GM20431 (cell line): Measurements from ENCODE around the gene ARMC3.
"Not testable (repeated sequence)": the region's sequence is repeated elsewhere in the genome, so short reads cannot be mapped to it uniquely, and the experiment has no call there.

Experiments
- in situ Hi-C: fragments of 300-500 bp; cut with MseI, MboI; formaldehyde crosslinking; loops from one replicate; pipeline ENCODE4 v1.15.0; 2020; ENCODE audit warnings: low sequenced_read_pairs; ENCODE audit not compliant: unreplicated experiment

Gene ARMC3, protein sequence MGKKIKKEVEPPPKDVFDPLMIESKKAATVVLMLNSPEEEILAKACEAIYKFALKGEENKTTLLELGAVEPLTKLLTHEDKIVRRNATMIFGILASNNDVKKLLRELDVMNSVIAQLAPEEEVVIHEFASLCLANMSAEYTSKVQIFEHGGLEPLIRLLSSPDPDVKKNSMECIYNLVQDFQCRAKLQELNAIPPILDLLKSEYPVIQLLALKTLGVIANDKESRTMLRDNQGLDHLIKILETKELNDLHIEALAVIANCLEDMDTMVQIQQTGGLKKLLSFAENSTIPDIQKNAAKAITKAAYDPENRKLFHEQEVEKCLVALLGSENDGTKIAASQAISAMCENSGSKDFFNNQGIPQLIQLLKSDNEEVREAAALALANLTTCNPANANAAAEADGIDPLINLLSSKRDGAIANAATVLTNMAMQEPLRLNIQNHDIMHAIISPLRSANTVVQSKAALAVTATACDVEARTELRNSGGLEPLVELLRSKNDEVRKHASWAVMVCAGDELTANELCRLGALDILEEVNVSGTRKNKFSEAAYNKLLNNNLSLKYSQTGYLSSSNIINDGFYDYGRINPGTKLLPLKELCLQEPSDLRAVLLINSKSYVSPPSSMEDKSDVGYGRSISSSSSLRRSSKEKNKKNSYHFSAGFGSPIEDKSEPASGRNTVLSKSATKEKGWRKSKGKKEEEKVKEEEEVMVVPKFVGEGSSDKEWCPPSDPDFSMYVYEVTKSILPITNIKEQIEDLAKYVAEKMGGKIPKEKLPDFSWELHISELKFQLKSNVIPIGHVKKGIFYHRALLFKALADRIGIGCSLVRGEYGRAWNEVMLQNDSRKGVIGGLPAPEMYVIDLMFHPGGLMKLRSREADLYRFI

DNA sequence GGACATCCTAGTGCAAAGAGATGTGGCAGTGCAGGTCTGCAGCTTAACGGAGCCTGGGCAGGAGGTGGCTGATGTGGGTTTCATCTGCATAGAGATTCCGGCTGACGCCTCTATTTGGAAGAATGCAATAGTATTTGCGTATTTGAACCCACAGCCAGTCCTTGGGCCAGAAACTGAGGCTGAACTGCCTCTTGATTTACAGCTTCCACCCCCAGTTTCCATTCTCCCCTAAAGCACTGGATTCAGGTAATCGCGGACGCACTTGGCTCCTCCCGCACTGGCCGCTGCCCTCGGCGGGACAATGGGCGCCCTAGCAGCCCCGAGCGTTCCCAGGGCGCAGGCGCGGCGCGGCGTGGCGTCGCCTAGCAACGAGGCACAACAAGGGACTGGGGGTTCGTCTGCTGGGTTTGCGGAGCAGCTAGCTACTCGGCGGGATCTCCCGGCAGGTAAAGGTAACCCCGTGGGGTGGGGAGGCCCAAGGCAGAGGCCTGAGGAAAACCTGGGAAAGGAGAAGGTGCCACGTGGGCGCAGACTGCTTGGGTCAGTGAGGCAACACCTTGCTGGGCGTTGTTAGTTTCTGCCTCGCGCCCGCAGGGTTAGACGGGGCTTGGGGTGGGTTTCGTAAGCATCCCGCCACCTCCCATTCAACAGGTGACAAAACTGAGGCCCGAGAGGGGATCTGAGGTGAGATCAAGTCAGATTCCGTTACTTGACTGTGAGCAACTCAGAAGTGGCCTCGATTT, at the start of gene ARMC3:
ARMC3 (plus strand) TSS at position 393 of the 743 bp plus-strand sequence. CDS start 3,944 bp downstream, outside the sequence.
- in situ Hi-C loops: no loop called here

DNA sequence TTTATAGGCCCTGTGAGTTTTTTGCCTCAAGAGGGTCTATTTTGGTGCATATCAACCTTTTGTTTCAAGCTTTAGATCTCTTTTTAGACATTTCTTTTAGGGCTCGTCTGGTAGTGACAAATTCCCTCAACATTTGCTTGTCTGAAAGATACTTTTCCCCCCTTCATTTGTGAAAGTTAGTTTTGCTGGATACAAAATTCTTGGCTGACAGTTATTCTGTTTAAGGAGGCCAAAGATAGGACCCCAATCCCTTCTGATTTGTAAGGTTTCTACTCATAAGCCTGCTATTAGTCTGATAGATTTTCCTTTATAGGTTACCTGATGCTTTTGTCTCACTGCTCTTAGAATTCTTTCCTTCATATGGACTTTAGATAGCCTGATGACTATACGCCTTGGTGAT, 36.1 kb upstream of the ARMC3 start:
- in situ Hi-C loops: no loop called here

DNA sequence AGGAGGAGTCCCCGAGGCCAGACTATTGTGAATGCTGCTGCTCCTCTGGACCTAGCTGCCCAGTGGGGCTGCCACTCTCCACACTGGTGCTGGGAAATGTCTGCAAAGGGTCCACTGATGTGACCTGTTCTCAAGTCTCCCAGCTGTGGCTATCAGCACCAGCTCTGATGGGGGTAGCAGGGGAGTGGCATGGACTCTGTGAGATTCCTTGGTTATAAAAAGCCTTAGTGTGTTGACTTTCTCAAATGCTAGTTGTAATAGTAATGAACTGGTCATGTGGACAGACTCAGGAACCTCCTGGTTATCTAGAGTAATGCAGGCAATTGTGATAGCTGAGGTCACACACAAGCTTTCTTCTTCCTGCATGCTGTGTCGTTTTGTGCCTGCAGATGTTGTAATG, 34.1 kb upstream of the ARMC3 start:
- in situ Hi-C loops: no loop called here

DNA sequence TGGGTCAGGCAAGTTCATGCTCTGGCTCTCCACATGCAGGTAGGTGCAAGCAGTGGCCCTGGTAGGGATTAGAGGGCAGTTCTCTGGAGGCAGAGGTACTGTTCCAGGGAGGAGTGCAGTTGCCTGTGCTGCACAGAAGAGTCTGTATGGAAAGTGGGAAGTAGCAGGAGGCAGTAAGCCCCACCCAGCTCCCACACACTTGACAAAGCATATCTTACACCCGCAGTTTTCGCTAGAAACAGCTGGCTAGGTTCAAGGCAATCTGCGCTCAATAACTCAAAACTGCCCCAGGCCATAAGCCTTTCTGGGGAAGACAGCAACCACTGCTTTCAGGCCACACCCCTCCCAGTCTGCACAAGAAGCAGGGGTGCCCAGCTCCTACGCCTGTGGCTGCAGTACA, 33.1 kb upstream of the ARMC3 start:
- in situ Hi-C loops: no loop called here

DNA sequence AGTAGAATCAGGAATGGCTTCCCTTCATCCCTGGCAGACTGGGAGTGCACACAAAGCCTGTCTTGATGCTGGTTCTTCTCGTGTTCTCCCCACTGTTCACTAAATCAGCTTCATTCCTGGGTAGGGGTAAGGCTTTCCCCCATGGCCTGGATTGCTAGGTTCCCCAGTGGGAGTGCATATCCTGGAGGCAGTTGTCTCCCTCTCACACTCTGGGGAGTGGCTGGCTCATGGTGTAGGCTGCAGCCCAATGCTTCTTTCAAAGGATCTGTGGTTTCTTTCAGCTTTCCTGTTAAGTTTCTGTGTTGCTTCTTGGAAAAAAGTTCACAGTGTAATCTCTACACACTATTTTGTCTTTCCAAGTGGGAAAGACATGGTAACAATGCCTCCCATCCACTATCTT, 32.6 kb upstream of the ARMC3 start:
- in situ Hi-C loops: no loop called here

DNA sequence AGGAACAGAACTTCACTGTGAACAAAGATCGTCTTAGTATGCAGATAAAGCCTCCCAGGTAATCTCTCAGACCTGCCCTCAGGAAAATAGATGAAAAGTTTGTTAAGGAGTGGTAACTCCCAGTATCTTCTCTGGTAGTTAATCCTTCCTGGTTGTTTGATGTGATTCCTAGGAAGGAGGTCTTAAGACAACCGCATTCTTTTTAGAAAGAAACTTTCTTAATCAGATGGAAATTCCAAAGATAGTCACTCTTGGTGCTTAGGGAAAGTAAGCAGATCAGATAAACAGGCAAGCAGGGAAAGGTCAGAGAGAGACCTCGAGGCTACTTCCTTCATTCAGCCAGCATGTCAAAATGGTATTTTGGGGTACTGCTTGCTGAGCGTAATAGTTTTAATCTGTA, 30.5 kb upstream of the ARMC3 start:
- in situ Hi-C loops: no loop called here

DNA sequence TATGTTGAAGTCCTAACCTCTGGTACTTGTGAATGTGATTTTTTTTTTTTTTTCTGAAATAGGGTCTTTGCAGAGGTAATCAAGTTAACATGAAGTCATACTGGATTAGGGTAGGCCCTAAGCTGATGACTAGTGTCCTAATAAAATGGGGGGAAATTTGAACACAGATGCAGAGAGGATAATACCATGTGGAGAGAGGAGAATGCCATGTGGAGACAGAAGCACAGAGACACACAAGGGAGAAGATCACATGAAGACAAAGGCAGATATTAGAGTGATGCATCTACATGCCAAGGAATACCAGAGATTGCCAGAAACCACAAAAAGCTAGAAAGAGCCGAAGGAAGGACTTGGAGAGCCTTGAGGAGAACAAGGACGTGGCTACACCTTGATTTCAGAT, 28.5 kb upstream of the ARMC3 start:
- in situ Hi-C loops: no loop called here

DNA sequence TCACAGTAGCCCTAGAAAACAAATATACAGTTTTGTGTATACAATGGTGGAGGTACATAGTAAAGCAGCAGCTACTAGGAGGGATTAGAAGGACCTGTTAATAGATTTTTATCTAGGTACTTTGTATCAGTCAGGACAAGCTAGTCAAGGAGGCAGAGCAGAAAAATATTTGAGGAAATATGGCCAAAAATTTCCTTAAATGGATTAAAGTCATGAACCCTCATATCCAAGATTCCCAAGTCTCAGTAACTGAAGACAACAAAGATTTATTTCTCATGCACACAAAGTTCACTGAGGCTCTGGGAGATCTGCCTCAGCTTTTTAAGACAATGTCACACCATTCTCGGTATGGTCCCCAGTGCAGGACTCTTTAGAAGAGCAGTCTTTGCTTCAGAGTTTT, 28.1 kb upstream of the ARMC3 start:
- in situ Hi-C loops: no loop called here

DNA sequence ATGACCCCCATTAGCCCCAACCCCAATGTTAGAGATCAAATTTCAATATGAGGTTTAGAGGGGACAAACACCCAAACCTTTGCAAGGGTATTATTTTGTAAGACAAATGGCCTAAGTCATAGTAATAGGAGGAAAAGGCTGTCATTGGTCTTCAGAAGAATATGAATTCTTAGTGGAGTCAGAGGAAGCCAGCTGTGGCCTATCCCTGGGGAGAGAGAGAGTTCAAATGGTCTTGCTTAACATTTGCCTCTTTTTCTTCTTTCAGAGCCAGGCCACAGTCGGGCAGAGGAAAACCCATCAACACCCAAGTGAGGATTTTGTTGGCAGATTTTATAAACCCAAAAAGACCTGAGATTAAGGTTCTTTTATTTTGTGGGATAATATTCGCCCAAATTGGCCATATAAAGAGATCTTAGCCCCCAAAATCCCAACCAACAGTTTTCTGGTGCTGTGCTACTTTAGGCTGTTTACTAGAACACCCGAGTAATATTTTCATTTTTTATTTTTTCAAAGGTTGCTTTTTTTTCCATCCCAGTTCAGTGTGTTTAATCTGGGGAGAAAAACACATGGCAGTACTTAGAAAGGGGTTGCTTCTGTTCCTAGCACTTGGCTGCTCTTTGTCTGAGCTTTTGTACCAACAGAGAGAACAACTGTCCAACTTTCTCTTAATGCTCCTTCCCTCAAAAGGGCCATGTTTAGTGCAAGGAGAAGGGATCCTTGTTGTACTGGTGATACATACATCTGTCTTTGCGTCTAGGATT, 26.8 kb upstream of the ARMC3 start:
- in situ Hi-C loops: no loop called here

DNA sequence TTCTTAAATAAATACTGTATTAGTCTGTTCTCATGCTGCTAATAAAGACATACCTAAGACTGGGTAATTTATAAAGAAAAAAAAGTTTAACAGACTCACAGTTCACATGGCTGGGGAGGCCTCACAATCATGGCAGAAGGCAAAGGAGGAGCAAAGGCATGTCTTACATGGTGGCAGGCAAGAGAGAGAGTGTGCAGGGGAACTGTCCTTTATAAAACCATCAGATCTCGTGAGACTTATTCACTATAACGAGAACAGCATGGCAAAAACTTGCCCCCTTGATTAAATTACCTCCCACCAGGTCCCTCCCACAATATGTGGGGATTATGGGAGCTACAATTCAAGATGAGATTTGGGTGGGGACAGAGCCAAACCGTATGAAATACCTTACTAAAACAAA, 25.7 kb upstream of the ARMC3 start:
- in situ Hi-C loops: not testable (repeated sequence)

DNA sequence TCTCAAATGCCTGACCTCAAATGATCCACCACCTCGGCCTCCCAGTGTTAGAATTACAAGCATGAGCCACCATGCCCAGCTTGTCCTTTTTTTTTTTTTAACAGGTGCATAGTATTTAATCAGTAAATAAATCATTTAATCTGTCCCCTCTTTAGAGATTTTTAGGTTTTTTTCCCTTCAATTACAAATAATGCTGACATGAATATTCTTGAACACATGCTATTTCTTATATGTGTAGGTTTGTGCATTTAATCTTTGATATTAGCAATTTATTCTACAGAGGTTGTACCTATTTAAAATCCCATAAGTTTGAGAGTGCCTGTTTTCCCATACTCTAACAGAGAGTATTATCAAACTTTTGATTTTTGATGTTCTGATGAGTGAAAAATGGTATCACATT, 24.2 kb upstream of the ARMC3 start:
- in situ Hi-C loops: no loop called here

DNA sequence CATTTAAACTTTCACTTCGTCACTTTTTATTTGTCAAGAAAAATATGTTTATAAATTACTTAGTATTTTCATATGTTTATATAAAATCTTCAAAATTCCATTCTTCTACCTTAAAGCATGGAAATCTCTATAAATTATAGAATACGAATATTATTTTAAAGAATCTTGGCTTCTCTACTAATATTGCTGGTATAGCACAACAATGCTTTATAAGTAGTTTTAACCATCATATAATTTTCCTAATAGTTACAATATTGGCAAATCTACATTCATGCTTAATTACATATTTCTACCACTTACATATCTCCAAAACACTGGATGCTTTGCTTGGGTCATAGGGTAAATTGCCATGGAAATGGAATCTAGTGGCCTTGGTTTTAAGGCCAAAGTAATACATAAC, 21.1 kb upstream of the ARMC3 start:
- in situ Hi-C loops: no loop called here

DNA sequence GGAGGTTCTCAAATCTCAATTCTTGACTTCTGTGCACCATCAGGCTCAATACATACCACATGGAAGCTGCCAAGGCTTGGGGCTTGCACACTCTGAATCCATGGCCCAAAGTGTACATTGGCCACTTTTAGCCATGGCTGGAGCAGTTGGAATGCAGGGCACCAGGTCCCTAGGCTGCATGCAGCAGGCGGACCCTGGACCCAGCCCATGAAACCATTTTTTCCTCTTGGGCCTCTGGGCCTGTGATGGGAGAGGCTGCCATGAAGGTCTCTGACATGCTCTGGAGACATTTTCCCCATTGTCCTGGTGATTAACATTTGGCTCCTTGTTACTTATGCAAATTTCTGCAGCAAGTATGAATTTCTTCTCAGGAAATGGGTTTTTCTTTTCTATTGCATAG, 19.0 kb upstream of the ARMC3 start:
- in situ Hi-C loops: no loop called here

DNA sequence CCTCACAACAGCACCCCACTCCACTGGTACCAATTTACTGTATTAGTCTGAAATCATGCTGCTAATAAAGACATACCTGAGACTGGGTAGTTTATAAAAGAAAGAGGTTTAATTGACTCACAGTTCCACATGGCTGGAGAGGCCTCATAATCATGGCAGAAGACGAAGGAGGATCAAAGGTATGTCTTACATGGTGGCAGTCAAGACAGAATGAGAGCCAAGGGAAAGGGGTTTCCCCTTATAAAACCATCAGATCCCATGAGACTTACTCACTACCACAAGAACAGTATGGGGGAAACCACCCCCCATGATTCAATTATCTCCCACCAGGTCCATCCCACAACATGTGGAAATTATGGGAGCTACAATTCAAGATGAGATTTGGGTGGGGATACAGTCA, 18.2 kb upstream of the ARMC3 start:
- in situ Hi-C loops: not testable (repeated sequence)

DNA sequence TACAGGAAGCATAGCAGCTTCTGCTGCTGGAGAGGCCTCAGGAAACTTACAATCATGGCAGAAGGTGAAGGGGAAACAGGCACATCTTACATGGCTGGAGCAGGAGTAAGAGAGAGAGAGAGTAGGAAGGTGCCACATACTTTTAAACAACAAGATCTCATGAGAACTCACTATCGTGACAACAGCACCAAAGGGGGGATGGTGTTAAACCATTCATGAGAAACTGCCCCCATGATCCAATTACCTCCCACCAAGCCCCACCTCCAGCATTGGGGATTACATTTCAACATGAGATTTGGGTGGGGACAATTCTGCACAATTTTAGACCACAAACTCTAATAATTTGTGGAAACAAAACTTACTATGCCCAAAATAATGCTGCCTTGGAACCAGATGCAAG, 16.8 kb upstream of the ARMC3 start:
- in situ Hi-C loops: no loop called here

DNA sequence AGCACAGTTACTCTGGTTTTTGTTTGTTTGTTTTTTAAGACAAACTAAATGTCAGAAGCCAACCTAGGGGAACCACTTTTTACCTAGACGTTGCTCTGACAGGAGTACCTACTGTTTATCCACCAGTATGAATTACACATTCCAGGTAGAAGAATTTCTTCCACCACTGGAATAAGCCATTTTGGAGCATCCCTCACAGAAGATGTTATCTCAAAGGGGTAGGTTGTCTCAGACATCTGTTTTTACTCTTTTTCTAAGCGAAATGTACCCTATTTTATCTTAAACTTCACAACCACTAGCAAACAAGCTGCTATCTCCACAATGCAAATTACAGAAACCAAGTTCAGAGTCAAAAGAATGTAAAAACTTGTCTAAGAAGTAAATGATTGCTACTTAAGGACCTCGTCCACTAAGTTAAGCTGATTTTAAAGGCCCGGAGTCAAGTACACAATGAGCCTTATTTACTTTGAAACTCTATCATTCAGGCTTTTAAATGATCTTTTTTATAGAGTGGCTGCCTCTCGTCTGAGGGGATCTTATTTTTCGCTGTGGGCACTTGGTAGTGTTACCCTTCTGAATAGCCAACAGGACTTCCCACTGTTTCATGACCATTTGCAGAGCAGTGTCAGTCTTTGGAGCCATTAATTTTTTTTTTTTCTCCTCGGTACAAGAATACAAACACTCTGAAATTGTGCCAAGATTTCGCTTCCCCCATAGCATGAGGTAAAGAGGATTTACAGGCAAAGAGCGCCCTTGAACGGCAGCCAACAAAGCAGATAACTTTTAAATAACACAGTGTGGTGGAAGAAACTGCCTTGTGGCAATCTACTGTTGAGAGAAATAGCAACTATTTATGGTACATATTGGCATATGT, 15.7 kb upstream of the ARMC3 start:
- in situ Hi-C loops: no loop called here

DNA sequence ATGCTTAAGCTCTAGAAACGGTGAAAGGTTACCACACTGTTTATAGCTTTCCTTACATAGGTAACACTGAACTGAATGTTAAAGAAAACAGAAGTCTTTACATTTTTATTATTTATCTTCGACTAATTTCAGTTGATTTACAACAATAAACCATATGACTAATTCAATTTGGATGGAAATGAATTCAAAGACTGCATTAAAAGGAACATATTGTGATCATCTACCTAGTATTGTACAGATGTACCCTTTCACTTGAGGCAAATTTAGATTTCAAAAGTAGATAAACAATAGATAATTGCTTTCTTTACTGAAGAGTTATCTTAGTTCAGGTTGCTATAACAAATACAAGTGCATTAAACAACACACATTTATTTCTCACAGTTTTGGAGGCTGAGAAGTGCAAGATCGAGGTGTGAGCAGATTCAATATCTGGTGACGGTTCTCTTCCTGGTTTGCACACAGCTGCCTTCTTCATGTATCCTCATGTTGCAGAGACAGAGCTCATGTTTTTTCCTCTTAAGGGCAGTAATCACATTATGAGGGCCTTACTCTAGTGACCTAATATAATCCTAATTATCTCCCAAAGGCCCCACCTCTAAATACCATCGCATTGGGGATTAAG, 15.0 kb upstream of the ARMC3 start:
- in situ Hi-C loops: no loop called here

DNA sequence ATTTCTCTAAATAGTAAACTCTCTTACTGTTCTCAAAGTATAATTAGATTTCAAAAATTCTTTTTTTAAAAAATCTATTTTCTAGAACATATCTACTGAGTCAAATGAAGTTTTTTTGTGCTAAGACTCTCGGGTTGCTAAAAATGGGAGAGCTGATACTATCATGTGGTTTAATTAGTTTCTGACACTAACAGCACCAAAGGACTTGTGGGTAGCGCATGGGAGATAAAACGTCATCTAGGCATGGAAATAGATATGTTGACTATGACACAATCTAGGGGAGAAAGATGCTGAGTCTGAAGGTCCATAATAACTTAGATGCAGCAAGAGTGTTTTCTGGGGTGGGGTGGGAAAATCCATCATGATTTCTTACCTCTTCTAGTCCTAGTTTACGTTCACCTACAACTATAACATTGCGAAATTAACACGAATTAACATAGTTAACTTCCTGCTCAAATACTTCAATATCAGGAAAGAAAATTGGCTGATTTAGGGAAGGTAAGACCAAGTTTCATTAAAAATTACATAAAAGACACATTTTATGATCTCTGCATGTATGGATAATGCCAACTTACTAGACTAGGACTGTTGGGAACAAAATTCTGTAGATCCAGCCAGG, 14.3 kb upstream of the ARMC3 start:
- in situ Hi-C loops: no loop called here
